Measurements from ENCODE around the gene ATG7. TPM values are rescaled to one million over a fixed set of nuclear protein-coding genes. Genes with fewer than 3 reads are reported as not detected.
A peak's percentile ranks its signal among the peaks of the same experiment; 100 is the strongest.
"Not testable (repeated sequence)": the region's sequence is repeated elsewhere in the genome, so short reads cannot be mapped to it uniquely, and the experiment has no call there.

Gene ATG7
- total RNA-seq, 2 donors from 2014 or later: 33.9 to 38.4 TPM

DNA sequence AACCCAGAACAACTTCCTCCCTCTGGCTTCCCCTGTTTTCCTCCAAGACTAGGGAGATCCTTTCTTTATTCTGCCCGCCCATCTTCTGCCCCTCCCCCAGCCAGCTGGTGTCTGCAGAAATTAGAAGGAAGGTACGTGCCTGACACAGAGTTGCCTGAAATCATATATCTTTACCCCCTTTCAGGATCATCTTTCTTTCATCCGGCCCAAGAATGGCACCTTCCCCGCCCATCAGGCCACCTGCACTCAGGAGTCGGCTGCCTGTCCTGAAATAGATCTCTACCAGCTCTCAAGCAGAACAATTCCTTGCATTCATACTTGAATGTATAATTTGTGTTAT is 237.8 kb downstream of the ATG7 start:
- TF ChIP-seq, protein P1, sequence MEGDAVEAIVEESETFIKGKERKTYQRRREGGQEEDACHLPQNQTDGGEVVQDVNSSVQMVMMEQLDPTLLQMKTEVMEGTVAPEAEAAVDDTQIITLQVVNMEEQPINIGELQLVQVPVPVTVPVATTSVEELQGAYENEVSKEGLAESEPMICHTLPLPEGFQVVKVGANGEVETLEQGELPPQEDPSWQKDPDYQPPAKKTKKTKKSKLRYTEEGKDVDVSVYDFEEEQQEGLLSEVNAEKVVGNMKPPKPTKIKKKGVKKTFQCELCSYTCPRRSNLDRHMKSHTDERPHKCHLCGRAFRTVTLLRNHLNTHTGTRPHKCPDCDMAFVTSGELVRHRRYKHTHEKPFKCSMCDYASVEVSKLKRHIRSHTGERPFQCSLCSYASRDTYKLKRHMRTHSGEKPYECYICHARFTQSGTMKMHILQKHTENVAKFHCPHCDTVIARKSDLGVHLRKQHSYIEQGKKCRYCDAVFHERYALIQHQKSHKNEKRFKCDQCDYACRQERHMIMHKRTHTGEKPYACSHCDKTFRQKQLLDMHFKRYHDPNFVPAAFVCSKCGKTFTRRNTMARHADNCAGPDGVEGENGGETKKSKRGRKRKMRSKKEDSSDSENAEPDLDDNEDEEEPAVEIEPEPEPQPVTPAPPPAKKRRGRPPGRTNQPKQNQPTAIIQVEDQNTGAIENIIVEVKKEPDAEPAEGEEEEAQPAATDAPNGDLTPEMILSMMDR (conservative IDR thresholded peaks at IDR 0.05): no peak
- 71 to 80% methylated on average over 1 to 5 of the region's 5 CpGs for WGBS, 2 experiments (ENCODE audit: insufficient coverage in 1 of 2, insufficient read length in 1 of 2)
- H3K9me3 Mint-ChIP-seq: peaks cover 9% of the 10 kb centered on the region
- peaks cover 35% of the 10 kb centered on the region for H3K4me1 Mint-ChIP-seq
- Histone ChIP-seq H3K4me3 (ENCODE audit: low read length) (no peak overlapping the region), H3K9me3 (ENCODE audit: control insufficient read depth, low read length) (no peaks in the 10 kb centered on the region), H3K9ac (ENCODE audit: extremely low read depth, low read length, poor library complexity, severe bottlenecking) (no peak overlapping the region), H3K36me3 (ENCODE audit: control insufficient read depth, insufficient read depth, low read length) (no peaks in the 10 kb centered on the region), H3K4me1 (ENCODE audit: control insufficient read depth, insufficient read depth, low read length) (peaks cover 12% of the 10 kb centered on the region), H3K27ac (ENCODE audit: low read depth, low read length) (peak overlapping the region; percentile 93), H3K27me3 (ENCODE audit: control insufficient read depth, insufficient read depth, low read length, poor library complexity, severe bottlenecking) (no peaks in the 10 kb centered on the region)
- no peak for DNase-seq
- peaks cover 8% of the 10 kb centered on the region for H3K36me3 Mint-ChIP-seq (ENCODE audit: low read depth)
- H3K27ac Mint-ChIP-seq: no peak overlapping the region
- H3K4me3 Mint-ChIP-seq: no peak overlapping the region
- no peaks in the 10 kb centered on the region for H3K27me3 Mint-ChIP-seq (ENCODE audit: insufficient read depth)

DNA sequence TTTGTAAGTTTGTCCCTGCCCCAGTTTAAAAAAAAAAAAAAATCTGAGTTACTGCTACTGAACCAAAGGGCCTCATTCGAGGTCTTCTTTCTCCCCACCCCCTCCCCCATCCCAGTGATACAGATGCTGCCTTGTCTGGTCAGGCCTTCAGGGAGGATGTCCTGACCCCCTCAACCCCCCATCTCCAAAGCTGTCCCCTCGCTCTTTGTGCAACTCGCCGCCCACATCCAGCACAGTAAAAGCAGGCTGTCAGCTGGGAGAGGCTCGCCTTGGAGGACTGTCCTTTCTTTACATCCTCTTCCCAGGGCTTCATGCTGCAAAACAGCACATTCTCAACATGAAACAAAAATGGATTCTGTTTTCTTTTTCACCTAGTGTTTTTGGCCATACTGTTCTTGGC is 238.2 kb downstream of the ATG7 start:
- Mint-ChIP-seq H3K27ac (no peak overlapping the region), H3K4me1 (peaks cover 35% of the 10 kb centered on the region)
- no peak for DNase-seq

DNA sequence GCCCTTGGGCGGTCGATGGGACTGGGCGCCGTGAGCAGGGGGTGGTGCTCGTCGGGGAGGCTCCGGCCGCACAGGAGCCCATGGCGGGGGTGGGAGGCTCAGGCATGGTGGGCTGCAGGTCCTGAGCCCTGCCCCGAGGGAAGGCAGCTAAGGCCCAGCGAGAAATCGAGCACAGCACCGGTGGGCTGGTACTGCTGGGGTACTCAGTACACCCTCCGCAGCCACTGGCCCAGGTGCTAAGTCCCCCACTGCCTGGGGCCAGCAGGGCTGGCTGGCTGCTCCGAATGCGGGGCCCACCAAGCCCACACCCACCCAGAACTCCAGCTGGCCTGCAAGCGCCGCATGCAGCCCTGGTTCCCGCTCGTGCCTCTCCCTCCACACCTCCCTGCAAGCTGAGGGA is 239.4 kb downstream of the ATG7 start:
- not testable (repeated sequence) for H3K27ac ChIP-seq (ENCODE audit: low read depth, low read length); DNase-seq; H3K27me3 Mint-ChIP-seq (ENCODE audit: insufficient read depth); H3K36me3 Mint-ChIP-seq (ENCODE audit: low read depth); H3K36me3 ChIP-seq (ENCODE audit: control insufficient read depth, insufficient read depth, low read length); H3K9me3 Mint-ChIP-seq; H3K9me3 ChIP-seq (ENCODE audit: control insufficient read depth, low read length); H3K27ac Mint-ChIP-seq; H3K9ac ChIP-seq (ENCODE audit: extremely low read depth, low read length, poor library complexity, severe bottlenecking); H3K4me3 ChIP-seq (ENCODE audit: low read length); H3K27me3 ChIP-seq (ENCODE audit: control insufficient read depth, insufficient read depth, low read length, poor library complexity, severe bottlenecking); H3K4me3 Mint-ChIP-seq
- H3K4me1 Mint-ChIP-seq: peaks cover 35% of the 10 kb centered on the region
- WGBS, 2 experiments (ENCODE audit: insufficient coverage in 1 of 2, insufficient read length in 1 of 2): 95% methylated on average over 15 of the region's 20 CpGs; no CpG with 5 or more reads in 1 of the 2 experiments
- peaks cover 12% of the 10 kb centered on the region for H3K4me1 ChIP-seq (ENCODE audit: control insufficient read depth, insufficient read depth, low read length)

More for the DNA sequence above, 238.2 kb downstream of the ATG7 start:
- Mint-ChIP-seq H3K4me3 (no peak overlapping the region), H3K36me3 (ENCODE audit: low read depth) (peaks cover 8% of the 10 kb centered on the region), H3K27me3 (ENCODE audit: insufficient read depth) (no peaks in the 10 kb centered on the region), H3K9me3 (peaks cover 9% of the 10 kb centered on the region)
- Histone ChIP-seq H3K4me3 (ENCODE audit: low read length) (no peak overlapping the region), H3K36me3 (ENCODE audit: control insufficient read depth, insufficient read depth, low read length) (no peaks in the 10 kb centered on the region), H3K4me1 (ENCODE audit: control insufficient read depth, insufficient read depth, low read length) (peaks cover 12% of the 10 kb centered on the region), H3K9ac (ENCODE audit: extremely low read depth, low read length, poor library complexity, severe bottlenecking) (no peak overlapping the region), H3K9me3 (ENCODE audit: control insufficient read depth, low read length) (no peaks in the 10 kb centered on the region), H3K27me3 (ENCODE audit: control insufficient read depth, insufficient read depth, low read length, poor library complexity, severe bottlenecking) (no peaks in the 10 kb centered on the region), H3K27ac (ENCODE audit: low read depth, low read length) (peak overlapping the region; percentile 93)
- WGBS, 2 experiments (ENCODE audit: insufficient coverage in 1 of 2, insufficient read length in 1 of 2): 58 to 82% methylated on average over 3 to 5 of the region's 5 CpGs
- TF ChIP-seq, protein P1 (conservative IDR thresholded peaks at IDR 0.05): no peak

DNA sequence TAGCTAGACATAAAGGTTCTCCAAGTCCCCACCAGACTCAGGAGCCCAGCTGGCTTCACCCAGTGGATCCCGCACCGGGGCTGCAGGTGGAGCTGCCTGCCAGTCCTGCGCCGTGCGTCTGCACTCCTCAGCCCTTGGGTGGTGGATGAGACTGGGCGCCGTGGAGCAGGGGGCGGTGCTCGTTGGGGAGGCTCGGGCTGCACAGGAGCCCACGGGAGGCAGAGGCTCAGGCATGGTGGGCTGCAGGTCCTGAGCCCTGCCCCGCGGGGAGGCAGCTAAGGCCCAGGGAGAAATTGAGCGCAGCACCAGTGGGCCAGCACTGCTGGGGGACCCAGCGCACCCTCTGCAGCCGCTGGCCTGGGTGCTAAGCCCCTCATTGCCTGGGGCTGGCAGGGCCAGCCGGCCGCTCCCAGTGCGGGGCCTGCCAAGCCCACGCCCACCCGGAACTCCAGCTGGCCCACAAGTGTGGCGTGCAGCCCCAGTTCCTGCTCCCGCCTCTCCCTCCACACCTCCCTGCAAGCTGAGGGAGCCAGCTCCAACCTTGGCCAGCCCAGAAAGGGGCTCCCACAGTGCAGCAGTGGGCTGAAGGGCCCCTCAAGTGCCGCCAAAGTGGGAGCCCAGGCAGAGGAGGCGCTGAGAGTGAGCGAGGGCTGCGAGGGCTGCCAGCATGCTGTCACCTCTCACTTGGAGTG is 241.1 kb downstream of the ATG7 start:
- H3K4me1 ChIP-seq (ENCODE audit: control insufficient read depth, insufficient read depth, low read length): peaks cover 12% of the 10 kb centered on the region
- H3K9ac ChIP-seq (ENCODE audit: extremely low read depth, low read length, poor library complexity, severe bottlenecking); H3K4me3 ChIP-seq (ENCODE audit: low read length); H3K36me3 ChIP-seq (ENCODE audit: control insufficient read depth, insufficient read depth, low read length); DNase-seq; H3K27me3 Mint-ChIP-seq (ENCODE audit: insufficient read depth); H3K9me3 ChIP-seq (ENCODE audit: control insufficient read depth, low read length); H3K27ac ChIP-seq (ENCODE audit: low read depth, low read length); H3K36me3 Mint-ChIP-seq (ENCODE audit: low read depth); H3K9me3 Mint-ChIP-seq; H3K4me3 Mint-ChIP-seq; H3K27me3 ChIP-seq (ENCODE audit: control insufficient read depth, insufficient read depth, low read length, poor library complexity, severe bottlenecking); H3K27ac Mint-ChIP-seq: not testable (repeated sequence)
- WGBS, 2 experiments (ENCODE audit: insufficient coverage in 1 of 2, insufficient read length in 1 of 2): 85 to 95% methylated on average over 5 to 27 of the region's 27 CpGs
- peaks cover 31% of the 10 kb centered on the region for H3K4me1 Mint-ChIP-seq
